HG02798 (cell line): Measurements from ENCODE around the gene HIF3A.

ENCODE experiments used
- ATAC-seq: cut with Tn5 transposase; IDR thresholded peaks from one replicate; pipeline ENCODE4 v1.9.1; 2021; ENCODE audit warnings: mild to moderate bottlenecking; ENCODE audit not compliant: unreplicated experiment, poor library complexity

Gene HIF3A

DNA sequence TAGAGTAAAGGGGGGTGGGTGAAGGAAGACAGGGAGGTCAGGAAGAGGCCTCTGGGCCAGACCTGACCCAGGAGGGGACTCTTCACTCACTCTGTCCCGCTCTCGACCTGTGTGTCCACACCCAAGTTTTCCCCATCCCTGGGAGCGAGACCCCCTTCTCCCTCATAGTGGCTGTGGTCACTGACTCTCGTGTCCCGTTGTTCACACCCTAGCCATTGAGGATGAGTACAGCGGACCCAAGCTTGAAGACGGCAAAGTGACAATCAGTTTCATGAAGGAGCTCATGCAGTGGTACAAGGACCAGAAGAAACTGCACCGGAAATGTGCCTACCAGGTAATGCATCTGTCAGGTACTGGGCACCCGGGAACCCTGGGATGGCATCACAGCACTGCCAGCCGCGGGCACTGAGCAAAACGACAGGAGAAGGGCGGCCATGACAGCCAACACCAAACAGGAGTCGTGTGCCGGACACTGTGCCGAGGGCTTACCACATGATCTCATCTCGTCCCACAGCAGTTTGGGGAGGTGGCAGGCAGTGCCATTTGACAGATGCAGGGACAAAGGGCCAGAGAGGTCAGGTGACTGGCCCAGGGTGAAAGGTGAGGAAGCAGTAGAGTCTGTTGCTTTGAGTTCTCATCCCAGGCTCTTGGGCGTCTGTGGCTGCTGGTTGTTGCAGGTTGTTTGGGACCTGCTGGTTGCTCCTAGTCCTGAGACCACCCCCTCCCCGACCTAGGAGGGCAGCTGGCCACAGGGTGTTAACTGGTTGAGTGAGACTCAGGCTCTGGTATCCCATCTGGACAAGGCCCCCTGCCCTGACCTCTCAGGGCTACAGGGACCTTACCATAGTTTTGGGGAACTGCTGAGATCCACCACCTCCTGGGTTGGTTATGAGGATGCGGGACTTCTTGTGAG, 79.7 kb downstream of the HIF3A start:
- ATAC-seq, result no peak

DNA sequence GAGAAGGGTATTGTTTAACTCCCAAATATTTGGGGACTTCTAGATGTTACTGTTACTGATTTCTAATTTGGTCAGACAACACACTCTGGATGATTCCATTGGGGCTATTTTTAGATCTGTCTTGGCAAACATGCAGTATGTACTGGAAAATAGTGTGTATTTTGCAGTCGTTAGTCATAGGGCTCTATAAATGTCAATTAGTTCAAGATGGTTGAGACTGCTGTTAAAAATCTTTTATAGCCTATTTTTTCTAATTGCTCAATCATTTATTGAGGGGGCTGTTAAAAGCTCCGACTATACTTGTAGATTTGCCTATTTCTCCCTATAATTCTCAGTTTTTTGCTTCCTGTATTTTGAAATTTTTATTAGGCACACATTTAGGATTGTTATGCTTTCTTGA, 81.4 kb downstream of the HIF3A start:
- ATAC-seq, result no peak

DNA sequence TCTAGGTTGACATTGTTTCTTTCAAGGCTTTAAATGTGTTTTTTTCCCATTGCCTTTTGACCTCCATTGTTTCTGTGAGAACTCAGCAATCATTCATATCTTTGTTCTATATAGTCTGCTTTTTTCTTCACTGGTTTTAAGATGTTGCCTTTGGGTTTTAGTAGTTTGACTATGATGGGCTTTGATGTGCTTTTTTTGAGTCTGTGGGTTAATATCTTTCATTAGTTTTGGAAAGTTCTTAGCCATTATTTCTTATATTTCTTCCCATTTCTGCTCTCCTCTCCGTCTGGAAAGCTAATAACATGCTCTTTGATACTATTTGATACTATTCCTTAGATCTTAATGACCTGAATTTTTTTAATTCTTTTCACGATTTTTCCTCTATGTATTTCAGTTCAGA, 83.8 kb downstream of the HIF3A start:
- ATAC-seq, result no peak

DNA sequence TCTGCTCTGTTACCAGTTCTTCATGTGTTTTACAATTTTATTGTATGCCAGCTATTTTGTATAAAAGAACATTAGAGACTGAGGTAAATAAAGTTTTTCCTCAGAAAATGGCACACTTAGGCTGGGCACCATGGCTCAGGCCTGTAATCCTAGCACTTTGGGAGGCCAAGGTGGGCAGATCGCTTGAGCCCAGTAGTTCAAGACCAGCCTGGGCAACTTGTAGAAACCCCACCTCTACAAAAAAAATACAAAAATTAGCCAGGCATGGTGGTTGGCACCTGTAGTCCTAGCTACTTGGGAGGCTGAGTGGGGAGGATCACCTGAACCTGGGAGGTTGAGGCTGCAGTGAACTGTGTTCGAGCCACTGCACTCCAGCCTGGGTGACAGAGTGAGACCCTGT, 84.5 kb downstream of the HIF3A start:
- ATAC-seq, result no peak

DNA sequence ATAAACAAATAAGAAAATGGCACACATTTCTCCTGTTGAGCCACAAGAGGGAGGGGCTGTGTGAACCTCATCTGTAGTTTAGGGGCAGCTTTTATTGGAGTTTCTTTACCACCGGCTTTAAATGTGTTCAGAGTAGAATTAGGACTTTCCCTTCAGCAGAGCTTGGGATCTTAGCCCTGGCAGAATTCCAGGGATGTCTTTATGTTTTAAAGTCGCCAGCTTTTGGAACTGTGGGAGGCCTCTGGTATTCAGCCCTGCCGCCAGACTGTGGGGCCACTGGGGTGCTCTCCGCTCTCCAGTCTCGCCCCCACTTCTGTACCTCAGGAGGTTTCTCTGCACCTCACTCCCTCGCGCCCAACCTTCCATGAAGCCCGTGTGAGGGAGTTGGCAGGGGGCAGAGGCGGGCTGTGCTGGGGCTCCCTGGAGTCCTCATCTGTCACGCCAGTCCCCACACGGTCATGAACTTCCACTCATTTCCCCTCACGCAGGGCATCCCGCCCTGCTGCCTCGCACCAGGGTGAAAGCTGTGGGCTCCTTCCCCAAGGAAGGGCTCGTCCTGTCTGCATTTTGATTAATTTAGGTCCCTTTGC, 85.0 kb downstream of the HIF3A start:
- ATAC-seq, result no peak

DNA sequence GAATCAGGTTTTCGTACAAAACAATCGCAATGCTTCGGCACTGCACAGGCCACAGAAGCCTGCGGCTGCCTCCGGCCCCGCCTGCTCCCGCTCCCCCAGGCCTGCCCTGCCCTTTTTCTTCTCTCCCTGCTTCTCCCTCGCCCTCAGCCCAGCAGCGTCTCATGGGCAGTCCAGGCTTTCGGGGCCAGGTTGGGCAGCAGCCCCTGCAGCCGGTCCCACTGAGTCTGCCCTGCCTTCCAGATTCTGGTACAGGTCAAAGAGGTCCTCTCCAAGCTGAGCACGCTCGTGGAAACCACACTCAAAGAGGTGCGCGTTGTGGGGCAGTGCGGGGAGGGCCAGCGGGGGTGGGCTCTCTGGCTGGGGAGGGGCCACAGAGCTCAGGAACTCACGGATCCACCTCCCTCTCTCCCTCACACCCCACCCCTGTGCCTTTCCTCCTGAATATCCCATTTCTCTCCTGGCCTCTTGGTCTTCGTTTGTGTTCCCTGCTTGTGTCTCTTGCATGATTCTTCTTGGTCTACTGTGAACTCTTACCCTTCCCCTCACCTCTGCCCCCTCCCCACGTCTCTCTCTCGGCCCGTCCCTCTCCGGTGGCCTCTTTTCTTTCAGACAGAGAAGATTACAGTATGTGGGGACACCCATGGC, 86.5 kb downstream of the HIF3A start:
- ATAC-seq, result no peak

DNA sequence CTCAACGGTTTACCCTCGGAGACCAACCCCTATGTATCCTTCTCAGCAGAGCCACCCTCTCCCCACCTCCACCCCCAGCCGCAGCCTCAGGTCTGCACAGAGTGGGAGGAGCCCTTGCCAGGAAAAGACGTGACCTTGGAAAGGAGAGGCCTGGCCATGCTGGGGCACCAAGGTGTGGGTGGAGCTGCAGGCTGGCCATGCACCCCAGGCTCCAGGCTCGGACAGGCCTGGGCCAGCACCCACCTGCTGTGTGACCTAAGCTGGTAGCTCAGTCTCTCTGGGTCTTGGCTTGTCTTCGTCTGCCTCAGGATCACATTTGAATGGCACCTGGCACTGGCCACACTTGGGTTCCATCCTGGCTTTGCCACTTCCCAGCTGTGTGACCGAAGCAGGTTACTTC, 87.0 kb downstream of the HIF3A start:
- ATAC-seq, result no peak

DNA sequence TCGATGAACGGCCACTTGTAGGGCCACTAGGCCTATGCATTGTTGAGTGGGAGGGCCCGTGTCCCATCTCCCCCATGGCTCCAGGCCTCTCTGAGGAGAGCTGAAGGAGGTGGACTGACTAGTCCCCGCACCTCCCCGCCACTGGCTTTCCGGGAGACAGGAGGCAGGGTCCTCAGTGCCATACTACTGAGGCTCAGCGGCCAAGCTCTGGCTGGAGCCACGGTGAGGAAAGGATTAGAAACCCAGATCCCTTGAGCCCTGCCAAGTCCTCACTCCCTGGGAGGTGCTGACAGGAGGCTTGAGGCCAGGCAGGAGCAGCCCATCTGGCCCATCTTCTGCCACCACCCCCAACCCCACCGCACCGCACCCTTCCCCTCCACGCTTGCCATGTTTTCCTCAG, 87.6 kb downstream of the HIF3A start:
- no peak for ATAC-seq

DNA sequence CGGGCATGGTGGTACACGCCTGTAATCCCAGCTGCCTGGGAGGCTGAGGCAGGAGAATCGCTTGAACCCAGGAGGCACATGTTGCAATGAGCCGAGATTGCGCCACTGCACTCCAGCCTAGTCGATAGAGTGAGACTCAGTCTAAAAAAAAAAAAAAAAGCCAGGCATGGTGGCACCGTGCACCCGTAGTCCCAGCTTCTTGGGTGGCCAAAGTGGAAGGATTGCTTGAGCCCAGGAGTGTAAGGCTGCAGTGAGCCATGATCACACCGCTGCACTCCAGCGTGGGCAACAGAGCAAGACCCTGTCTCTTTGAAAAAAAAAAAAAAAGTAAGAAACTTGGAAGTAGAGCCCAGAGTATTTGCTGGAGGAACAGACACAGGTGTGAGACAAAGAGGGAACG, 88.8 kb downstream of the HIF3A start:
- ATAC-seq, result no peak

DNA sequence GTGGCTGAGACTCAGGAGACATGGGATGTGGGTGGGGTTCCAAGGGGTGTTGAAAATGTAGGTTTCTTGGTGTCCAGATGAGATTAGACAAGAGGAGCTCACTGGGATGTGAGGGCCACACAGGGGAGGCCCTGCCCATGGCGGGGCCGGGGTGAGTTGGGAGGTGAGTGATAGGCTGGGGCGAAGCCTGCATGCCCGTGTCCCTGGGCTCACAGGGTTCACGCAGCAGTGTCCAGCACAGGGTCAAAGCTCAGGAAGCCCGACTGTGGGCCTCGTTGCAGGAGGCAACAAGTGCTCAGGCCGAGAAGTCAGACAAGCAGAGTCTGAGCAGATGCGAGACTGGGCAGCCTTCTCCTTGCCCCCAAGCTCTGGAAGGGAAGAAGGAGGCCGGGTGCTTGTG, 89.3 kb downstream of the HIF3A start:
- ATAC-seq, result no peak

DNA sequence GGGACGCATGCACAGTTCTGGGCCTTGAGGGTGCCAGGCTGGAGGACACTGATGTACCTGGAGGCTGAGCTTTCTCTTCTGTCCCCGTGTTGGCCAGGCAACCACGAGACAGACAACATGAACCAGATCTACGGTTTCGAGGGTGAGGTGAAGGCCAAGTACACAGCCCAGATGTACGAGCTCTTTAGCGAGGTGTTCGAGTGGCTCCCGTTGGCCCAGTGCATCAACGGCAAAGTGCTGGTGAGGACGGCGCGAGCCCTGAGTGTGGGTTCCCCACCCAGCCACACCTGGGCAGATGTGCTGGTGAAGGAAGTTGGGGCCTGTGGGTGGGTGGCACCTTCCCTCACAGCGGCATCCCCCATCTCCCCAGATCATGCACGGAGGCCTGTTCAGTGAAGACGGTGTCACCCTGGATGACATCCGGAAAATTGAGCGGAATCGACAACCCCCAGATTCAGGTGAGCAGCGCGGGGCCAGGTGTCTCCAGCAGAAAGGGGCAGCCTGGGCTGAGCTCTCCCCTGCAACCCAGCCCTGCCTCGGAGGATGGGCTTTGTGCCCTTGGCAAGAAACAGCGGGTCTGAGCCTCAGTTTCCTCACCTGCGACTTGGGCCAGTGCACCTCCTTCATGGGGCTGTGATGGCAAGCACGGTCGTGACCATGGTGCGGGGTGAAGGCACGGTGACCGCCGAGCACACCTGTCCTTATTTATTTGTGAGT, 90.3 kb downstream of the HIF3A start:
- ATAC-seq, result no peak

DNA sequence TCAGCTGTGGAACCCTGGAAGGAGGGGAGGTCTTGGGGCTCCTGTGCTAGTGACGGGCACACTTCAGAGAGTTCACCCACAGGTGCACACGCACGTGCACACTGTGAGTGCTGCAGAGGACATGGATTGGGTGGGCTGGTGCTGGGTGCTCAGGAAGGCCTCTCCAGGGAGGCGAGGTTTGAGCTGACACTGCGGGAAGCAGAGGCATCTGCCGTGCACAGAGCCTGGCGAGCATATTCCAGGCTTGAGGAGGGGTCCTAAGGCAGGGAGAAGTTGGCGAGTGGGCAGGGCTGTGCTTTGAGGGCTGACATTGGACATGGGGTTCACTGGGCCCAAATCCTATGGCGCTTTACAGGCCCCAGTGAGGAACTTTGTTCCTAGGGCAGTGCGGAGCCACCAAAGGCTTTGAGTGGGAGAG, 90.9 kb downstream of the HIF3A start:
- no peak for ATAC-seq

DNA sequence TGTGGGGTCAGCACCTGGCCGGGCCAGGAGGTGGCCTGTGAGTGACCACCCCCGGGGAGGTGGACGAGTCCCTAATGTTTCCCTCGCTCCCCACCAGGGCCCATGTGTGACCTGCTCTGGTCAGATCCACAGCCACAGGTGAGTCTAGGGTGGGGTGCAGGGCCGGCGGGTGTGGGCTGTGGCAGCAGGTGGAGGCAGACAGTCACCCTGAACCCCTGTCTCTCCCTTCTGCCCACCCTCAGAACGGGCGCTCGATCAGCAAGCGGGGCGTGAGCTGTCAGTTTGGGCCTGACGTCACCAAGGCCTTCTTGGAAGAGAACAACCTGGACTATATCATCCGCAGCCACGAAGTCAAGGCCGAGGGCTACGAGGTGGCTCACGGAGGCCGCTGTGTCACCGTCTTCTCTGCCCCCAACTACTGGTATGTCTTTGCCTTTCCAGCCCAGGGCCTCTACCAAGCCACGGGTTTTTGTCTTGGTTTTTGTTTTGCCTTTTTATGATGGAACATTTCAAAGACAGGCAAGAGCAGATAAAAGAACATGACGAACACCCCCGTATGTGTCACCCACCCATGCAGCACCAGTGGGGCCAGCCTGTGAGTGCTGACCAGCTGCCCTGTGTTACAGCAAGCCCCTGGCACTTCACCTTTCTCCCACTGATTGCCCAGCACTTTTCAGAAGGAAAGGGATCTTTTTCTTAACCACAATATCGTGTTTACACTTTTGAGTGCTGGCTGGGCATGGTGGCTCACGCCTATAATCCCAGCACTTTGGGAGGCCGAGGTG, 91.7 kb downstream of the HIF3A start:
- ATAC-seq, result no peak

DNA sequence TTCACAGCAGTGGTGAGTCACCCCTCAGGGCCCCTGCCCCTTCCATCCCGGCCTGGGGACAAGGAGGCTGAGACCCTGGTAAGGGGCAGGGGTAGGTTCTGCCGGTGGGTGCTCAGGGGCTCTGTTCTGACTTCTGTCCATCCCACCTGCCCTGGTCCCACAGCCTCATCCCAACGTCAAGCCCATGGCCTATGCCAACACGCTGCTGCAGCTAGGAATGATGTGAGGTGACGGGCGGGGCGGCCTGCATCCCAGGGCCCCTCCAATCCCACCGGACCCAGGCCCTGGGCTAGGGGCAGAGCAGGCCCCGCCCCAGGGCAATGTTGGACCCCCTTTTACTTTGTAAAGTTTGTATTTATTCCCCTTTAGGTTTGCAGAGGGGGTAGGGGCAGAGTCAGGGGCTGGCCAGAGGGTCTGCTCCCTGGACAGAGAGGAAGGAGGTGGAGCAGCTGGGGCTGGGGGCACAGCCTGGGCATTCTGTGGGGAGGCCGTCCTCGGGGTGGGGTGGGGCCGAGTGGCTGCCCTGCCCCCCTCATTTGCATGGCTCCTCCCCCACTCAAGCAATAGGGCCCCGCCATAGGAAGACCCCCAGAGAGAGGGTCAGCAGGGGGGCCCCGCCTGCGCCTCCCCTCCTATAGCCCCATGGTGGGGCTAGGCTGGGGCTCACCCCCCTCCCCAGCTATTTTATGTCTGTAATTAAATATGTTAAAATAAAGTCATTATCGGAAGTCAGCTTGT, 93.4 kb downstream of the HIF3A start:
- no peak for ATAC-seq

DNA sequence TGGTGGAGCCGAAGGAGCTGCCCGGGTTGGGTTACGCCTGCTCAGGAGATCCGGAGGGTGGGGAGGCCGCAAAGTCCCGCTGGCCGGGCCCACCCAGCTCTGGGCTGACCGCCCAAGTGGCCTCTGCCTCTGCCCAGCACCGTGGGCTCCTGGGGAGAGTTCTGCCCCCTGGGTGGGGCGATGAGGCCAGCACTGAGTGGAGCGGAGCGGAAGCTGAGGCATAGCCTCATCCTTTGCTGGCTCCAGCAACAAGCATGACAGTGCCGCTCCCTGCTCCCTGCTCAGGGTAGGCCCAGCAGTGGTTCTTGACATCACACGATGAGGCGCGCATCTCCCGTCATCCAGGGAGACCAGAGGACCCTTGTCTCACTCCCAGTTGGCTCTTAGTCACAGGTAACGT, 94.0 kb downstream of the HIF3A start:
- no peak for ATAC-seq

DNA sequence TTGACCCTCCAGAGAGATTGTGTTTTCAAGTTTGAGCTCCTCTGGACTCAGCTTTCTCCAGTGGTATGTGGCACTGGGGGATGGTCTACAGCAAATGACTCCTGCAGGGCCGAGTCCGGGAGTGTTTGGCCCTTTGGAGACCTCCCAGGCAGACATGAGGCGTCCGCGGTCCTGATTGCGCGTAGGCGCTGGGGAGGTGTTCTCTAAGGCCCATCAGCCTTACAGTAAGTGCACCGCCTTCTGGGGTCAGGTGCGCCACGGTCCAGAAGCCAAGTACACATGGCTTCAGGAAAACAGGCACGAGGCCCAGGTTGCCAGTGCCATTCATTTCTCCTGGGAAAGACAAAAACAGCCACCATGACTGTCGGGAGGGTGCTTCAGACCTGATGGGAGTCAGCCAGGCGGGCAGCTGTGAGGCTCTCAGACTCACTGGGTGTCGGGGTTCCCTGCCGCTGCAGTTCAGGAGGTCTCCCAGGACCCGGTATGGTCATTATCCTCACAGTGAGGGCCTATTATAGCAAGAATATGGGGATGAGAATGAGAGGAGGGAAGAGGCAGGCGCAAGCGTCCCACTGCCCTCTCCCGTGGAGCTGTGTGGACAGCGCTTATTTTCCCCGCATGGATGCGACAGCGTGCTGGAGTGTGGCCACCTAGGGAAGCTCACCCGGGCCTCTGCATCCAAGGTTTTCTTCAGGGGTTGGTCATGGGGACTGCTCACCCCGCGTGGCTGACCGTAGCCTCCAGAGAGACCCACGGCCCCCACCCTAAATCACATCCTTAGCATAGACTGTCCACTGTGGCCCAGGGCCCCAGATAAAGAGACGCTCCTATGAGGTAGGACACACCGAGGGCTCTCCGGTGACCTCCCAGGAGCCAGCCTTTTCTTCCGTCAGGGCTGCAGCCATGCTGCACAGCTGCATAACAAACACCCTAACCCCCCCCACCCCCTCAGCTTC, 94.7 kb downstream of the HIF3A start:
- no peak for ATAC-seq

DNA sequence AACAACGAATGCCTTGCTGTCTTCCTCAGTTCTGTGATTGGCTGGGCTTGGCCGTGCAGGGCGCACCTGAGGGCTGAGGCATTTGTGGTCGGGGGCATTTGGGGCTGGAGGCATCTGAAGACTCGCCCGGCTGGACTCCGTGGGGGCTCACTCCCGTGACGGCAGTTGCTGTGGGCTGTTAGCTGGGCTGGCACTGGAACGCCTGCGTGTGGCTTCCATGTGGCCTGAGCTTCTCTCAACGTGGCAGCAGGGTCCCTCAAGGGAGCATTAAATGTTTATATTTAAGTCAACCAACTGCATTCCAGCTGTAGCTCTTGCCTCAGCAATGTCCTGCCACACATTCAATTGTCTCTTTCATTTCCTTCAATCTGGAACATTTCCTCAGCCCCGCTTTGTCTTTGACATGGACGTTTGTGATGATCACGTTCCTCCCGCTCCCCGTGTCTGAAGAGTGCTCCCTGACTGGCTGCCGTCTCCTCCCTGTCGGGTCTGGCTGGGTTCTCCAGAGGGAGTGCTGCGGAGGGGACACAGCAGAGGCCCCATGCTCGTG, 95.5 kb downstream of the HIF3A start:
- ATAC-seq, result no peak

DNA sequence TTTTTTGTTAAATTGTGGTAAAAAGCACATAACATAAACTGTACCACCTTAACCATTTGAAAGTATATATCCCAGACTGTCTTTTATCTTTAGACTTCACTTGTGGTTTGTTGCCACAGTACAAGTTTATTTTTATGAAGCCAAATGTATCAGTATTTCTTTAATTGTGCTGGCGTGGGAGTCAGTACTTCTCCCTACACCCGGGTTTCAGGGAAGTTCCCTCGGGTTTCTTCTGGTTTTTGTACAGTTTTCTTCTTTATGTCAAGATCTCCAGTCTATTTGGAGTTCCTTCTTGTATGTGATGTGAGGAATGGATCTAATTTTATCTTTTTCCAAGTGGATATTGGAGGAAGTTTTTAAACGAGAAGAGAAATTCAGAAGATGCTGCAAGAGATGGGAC, 96.0 kb downstream of the HIF3A start:
- ATAC-seq, result no peak
